ENCODE measurements around the gene LRRC37B.
"Not testable (repeated sequence)": the region's sequence is repeated elsewhere in the genome, so short reads cannot be mapped to it uniquely, and the experiment has no call there.

Gene LRRC37B

DNA sequence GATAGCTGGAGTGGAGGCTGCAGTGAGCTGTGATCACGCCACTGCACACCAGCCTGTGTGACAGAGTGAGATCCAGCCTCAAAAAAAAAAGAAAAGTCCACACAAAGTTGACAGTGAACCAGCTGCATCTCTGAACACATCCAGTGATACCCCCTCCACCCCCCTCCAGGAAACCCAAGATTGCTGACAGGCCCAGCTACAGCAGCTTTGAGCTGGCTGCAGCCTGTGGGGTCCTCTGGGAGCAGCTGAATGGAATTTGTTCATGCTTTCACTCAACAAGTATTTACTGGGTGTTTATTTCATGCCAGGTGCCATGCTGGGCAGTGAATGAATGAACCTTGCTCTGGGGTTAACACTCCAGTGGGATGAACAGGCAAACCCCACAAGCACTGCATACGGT is 56.9 kb downstream of the LRRC37B start:
- in situ Hi-C loops (cut with MboI; ENCODE audit: low pct_unique_long_range_greater_than_20kb, low sequenced_read_pairs, unreplicated experiment); DNase-seq (ENCODE audit: low spot score): not testable (repeated sequence)

DNA sequence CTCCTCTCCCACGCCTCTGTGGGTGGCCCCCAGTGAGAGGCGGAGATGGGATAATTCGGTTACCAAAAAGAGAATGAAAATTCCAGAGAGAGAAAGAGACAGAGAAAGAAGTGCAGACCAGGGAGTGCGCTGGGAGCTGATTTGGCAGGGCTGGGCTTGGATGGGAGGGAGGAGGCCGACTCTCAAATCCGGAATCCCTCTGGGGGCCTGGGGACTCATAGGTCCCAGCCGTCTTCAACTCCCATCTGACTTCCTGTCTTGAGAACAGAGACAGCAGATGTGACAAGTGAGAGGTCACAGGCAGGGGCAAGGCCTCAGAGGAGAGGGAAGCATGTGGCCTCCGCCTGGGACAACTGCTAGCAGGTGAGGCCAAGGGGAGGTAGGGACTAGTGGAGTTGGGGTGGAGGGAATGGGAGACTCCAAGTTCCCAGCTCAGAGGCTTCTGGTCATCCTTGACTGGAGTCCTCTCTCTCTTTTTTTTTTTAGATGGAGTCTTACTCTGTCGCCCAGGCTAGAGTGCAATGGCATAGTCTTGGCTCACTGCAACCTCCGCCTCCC is 59.0 kb downstream of the LRRC37B start:
- in situ Hi-C loops (cut with MboI; ENCODE audit: low pct_unique_long_range_greater_than_20kb, low sequenced_read_pairs, unreplicated experiment) = not testable (repeated sequence)

DNA sequence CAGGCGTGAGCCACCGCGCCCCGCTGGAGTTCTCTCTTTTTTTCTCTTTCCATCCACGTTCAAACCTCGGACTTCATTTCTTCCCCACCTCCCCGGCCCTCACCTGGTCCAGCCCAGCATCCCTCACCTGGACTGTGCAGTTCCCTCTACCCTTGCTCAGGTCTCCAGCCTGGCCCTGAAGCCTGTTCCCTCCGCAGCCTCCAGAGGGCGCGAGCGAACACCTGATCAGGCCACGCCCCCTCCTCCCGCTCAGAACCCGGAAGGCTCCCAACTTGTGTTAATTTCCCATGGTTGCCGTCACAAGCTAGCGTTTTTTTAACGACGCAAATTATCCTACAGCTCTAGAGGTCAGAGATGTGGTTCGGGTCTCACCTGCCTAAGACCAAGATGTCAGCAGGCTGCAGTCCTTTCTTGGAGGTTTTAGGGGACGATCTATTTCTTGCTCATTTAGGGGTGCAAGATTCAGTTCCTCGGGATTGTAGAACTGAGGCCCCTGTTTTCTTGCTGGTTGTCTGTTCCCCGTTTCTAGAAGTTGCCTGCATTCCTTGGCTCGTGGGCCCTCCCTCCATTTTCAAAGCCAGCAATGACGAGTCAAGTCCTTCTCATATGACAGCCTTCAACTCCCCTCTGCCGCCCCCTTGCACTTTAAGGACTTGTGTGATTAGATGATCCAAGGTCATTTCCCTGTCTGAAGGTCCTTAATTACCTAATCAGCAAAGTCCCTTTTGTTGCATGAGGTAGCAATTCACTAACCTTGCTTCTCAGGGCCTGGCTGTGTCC is 59.9 kb downstream of the LRRC37B start:
- in situ Hi-C loops (cut with MboI; ENCODE audit: low pct_unique_long_range_greater_than_20kb, low sequenced_read_pairs, unreplicated experiment); DNase-seq (ENCODE audit: low spot score): not testable (repeated sequence)
- TF ChIP-seq, protein P1, sequence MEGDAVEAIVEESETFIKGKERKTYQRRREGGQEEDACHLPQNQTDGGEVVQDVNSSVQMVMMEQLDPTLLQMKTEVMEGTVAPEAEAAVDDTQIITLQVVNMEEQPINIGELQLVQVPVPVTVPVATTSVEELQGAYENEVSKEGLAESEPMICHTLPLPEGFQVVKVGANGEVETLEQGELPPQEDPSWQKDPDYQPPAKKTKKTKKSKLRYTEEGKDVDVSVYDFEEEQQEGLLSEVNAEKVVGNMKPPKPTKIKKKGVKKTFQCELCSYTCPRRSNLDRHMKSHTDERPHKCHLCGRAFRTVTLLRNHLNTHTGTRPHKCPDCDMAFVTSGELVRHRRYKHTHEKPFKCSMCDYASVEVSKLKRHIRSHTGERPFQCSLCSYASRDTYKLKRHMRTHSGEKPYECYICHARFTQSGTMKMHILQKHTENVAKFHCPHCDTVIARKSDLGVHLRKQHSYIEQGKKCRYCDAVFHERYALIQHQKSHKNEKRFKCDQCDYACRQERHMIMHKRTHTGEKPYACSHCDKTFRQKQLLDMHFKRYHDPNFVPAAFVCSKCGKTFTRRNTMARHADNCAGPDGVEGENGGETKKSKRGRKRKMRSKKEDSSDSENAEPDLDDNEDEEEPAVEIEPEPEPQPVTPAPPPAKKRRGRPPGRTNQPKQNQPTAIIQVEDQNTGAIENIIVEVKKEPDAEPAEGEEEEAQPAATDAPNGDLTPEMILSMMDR (IDR thresholded peaks at IDR 0.05; ENCODE audit: extremely low read depth, insufficient read depth, missing control alignments) = peak; percentile 16

More for the DNA sequence above, 59.0 kb downstream of the LRRC37B start:
- not testable (repeated sequence) for DNase-seq (ENCODE audit: low spot score)

DNA sequence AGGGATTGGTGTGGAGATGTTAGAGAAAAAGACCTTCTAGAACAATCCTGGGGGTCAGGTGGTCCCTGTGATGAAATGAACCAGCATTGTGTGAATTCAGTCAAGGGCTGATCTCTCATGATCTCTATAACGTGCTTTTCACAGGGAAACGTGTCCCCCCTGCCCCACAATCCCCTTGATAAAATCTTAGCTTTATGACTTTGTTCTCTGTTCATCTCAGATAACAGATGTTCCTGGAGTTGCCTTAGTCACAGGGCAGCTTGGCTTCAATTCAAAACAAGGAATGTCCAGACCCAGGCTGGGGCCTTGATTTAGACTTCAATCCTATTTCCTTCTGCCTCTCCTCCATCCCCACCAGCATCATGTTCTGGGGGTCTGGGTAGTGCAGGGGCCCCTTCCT is 61.9 kb downstream of the LRRC37B start:
- in situ Hi-C loops (cut with MboI; ENCODE audit: low pct_unique_long_range_greater_than_20kb, low sequenced_read_pairs, unreplicated experiment); DNase-seq (ENCODE audit: low spot score): not testable (repeated sequence)

DNA sequence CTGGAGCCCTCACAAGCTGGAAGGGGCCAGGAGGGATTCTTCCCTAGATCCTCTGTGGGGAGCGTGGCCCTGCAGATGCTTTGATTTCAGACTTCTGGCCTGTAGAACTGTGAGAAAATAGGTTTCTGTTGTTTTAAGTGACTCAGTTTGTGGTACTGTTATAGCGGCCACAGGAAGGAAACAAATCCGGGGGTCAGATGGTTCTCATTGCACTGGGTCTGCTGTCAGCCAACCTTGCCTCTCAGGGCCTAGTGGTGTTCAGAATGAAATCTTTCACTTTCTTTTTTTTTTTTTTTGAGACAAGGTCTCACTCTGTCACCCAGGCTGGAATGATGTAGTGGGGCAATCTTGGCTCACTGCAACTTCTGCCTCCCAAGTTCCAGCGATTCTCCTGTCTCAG is 64.8 kb downstream of the LRRC37B start:
- in situ Hi-C loops (cut with MboI; ENCODE audit: low pct_unique_long_range_greater_than_20kb, low sequenced_read_pairs, unreplicated experiment) = not testable (repeated sequence)

DNA sequence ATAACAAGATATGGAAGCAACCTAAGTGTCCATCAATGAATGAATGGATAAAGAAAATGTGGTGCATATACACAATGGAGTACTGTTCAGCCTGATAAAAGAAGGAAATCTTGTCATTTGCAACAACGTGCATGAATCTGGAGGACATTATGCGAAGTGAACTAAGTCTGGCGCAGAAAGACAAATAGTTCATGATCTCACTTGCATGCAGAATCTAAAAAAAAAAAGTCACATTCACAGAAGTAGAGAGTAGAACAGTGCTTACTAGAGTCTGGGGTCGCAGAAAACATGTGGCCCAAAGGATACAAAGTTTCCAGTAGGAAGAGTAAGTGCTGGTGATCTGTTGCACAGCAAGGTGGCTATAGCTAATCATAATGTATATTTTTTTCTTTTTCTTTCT is 65.9 kb downstream of the LRRC37B start:
- in situ Hi-C loops (cut with MboI; ENCODE audit: low pct_unique_long_range_greater_than_20kb, low sequenced_read_pairs, unreplicated experiment) = not testable (repeated sequence)

More for the DNA sequence above, 64.8 kb downstream of the LRRC37B start:
- not testable (repeated sequence) for DNase-seq (ENCODE audit: low spot score)

DNA sequence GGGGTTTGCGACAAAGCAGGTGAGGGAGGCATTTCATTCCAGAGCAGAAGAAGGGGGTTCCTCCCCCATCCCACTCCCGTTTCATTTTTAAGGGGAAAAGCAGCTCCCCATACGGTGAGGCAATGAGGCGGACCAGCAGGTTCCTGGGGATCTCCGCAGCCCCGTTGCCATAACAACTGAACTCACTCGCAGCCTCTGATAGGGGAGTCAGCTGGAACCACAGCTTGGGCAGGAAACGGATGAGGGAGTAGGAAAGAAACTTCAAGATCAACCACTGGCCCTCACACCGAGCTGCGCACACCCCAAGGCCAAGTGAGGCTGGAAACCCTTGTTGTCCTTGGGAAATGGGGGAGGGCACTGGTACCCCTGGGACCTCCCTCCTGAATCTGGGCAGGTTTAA is 72.6 kb downstream of the LRRC37B start:
- in situ Hi-C loops (cut with MboI; ENCODE audit: low pct_unique_long_range_greater_than_20kb, low sequenced_read_pairs, unreplicated experiment) = not testable (repeated sequence)
- DNase-seq (ENCODE audit: low spot score) = peak; percentile 80

More for the DNA sequence above, 65.9 kb downstream of the LRRC37B start:
- DNase-seq (ENCODE audit: low spot score) = not testable (repeated sequence)

DNA sequence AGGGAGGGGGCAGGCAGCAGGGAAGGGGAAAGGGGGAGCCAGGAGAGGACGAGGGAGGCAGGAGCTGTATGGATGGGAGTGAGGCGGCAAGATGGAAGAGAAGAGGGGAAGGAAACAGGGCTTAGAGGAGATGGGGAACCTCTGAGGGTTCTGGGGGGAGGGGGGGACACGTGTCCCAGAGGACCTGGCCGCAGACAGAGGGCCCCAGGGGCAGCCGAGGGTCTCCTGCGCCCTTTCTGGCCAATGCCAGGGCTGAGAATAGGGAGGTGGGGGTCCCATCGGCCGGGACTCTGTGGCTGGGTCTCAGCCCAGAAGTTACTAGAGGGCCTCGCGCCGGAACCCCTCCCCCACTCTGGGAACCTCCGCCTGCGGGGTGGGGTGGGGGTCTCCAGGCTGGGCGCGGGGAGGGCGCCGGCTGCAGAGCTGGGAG is 76.4 kb downstream of the LRRC37B start:
- in situ Hi-C loops (cut with MboI; ENCODE audit: low pct_unique_long_range_greater_than_20kb, low sequenced_read_pairs, unreplicated experiment); DNase-seq (ENCODE audit: low spot score): not testable (repeated sequence)

DNA sequence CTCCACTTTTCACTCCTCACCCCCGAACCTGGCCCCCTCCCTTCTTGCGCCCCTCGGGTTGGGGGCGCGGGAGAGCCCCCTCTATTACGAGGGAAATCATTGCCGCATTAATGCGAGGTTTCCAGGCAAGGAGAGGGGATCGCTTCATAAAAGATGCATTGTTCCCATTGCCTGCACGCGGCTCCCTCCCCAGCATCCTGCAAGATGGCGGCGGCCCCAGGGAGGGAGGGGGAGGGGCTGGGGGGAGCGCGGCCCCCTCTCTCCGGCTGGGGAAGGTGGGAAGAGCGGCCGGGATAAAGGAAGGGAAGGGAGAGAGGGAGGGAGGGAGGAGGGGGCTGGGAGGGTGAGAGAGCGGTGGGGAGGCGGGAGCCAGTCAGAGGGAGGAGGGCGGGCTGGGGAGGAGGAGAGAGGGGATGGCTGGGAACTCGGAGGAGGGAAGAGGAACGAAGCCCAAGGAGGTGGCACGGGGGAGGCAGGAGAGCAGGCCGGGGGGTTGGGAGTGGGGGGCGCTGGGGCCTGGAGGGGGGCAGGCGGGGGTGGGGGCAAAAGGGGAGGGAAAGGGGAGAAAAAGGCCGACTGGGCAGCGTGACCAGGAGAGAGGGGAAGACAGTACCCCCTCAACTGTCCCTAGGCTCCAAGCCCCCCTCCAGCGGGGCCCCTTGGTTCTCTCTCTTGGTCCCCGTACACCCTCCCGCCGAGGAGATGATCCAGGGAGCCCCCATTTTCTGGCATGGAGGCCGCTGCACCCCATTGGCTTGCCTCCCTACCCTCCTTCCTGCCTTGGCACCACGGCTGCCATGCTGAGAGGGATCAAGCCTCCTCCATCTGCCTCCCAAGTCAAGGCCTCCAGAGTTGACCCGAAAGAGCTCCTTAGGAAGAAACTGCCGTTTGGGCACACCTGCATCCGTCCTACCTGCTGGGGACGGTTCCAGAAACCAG is 77.1 kb downstream of the LRRC37B start:
- DNase-seq (ENCODE audit: low spot score); in situ Hi-C loops (cut with MboI; ENCODE audit: low pct_unique_long_range_greater_than_20kb, low sequenced_read_pairs, unreplicated experiment): not testable (repeated sequence)

DNA sequence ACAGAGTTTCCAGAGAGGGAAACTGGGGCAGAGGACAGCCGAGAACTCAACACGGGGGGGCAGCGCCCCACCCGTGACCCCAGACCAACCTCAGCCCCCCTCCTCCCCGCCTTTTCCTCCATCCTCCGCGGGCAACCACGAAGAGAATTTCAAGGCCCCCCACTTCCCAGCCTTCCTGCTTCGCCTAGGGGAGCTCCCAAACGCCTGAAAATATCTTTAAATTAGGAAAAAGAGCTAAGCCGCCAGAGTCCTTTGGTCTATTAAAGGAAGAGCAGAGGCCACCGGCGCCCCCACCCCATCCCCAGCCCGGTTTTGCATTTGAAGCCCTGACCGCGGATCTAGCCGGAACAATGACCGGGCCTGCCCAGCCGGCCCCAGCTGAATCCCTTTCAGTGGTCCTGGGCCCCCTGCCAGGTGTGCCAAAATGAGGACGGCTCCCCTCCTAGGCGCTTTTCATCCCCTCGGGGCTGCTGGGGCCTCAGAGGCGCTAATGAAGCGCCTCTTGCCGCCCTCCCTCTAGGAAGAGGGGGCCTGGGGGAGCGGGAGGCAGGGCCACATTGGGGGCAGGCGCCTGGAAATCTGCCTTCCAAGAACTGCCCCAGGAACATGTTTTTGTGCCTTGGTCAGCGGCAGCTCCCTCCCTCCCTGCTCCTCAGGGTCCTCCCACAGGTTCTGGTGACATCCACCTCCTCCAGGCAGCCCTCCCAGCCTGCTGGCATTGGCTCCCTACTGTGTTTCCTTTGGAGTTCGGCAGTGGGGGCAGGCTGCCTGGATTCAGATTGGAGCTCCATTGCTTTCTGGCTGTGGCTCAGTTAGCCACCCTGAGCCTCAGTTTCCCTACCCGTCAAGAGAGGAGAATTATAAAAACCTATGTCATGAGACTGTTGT is 78.0 kb downstream of the LRRC37B start:
- DNase-seq (ENCODE audit: low spot score); in situ Hi-C loops (cut with MboI; ENCODE audit: low pct_unique_long_range_greater_than_20kb, low sequenced_read_pairs, unreplicated experiment): not testable (repeated sequence)

DNA sequence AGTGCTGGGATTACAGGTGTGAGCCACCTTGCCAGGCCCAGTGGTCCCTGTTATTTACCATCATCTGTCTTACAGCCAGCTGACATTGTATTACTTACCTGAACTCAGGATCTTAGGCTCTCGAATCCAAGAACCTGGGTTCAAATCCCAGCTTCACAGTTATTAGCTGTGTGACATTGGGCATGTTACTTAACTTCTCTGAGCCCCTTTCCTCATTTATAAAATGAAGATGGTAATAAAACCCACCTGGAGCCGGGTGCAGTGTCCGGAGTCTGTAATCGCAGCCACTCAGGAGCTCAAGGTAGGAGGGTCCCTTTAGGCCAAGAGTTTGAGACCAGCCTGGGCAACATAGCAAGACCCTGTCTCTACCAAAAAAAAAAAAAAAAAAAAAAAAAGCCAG is 79.7 kb downstream of the LRRC37B start:
- DNase-seq (ENCODE audit: low spot score); in situ Hi-C loops (cut with MboI; ENCODE audit: low pct_unique_long_range_greater_than_20kb, low sequenced_read_pairs, unreplicated experiment): not testable (repeated sequence)

DNA sequence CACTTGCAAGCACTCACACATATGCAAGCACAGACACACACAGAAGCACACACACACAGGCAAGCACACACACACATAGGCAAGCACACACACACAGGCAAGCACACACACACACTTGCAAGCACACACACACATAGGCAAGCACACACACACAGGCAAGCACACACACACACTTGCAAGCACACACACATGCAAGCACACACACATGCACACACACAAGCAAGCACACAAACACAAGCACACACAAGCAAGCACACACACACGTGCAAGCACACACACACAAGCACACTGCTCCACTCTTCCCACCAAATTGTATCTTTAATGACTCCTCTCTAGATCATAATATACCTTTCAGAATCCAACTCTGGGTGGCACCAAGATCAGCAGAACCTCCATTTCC is 84.9 kb downstream of the LRRC37B start:
- in situ Hi-C loops (cut with MboI; ENCODE audit: low pct_unique_long_range_greater_than_20kb, low sequenced_read_pairs, unreplicated experiment); DNase-seq (ENCODE audit: low spot score): not testable (repeated sequence)
